ENCODE data around the gene INPP4A.

Gene INPP4A

DNA sequence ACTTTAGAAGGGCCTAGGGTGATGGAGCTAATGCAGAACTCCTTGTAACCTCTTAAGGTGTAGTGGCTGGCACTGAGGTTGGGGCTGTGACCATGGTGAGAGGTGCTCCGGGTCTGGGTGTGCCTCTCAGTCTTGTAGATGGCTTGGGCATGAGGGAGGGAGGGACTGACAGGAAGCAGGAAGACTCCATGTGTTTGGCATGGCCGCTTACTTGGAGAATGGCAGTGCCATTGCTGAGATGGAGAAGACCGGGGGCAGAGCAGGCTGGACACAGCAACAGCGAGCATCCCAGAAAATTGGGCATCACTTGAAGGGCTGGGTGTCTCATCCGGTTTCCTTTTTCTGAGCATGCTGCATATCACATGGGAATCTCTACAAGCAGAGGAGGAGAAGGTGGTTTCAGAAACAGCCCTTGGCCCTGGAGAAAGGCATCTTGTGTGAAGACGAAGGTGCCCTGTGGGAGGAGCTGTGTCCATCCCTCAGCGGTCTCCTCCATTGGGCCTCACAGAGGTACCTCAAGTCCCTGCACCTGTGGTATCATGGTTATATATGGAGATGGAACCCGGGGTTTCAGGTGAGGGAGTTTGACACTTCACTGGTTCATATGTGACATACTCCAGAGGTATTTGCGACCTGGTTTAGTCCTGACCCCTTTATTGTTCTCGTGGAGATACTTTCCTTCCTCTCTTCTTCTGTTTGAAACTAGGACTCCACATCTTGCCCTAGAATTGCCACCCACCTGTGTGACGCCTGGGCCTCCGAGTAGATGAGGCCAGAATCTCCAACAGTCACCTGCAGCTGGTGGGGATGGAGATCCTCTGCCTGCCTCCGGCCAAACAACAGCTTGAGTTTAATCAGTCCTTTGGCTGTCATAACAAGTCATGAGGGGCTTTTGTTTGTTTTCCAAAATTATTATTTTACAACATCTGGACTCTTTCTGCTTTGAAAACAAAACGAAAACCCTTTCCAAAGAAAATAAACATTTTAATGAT, 45.6 kb downstream of the INPP4A start:
- no peak for DNase-seq

GRCh38 chr2:98492441-98492840, 47.8 kb downstream of the INPP4A start:
- no peak for DNase-seq

GRCh38 chr2:98494699-98495098, 50.0 kb downstream of the INPP4A start:
- DNase-seq: no peak

DNA sequence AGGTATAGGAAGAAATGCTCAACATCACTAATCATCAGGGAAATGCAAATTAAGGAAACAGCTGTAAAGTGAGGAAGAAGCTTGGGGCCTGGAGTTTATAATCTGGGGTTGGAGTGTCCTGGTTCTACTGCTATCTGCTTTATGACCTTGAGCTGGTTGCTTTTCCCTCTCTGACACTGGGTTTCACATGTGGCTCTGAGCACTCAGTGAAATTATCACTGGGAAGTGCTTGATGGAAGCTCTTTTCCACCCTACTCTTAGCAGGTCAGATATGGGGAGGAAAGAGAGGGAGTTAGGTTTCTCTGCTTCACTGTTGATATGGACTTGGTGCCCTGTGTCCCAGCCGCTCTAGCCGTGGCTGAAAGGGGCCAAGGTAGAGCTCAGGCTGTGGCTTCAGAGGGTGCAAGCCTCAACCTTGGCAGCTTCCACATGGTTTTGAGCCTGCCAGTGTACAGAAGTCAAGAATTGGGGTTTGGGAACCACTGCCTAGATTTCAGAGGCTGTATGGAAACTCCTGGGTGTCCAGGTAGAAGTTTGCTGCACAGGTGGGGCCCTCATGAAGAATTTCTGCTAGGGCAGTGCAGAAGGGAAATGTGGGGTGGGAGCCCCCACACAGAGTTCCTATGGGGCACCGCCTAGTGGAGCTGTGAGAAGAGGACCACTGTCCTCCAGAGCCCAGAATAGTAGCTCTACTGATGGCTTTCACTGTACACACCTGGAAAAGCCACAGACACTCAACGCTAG, 52.3 kb downstream of the INPP4A start:
- no peak for DNase-seq

DNA sequence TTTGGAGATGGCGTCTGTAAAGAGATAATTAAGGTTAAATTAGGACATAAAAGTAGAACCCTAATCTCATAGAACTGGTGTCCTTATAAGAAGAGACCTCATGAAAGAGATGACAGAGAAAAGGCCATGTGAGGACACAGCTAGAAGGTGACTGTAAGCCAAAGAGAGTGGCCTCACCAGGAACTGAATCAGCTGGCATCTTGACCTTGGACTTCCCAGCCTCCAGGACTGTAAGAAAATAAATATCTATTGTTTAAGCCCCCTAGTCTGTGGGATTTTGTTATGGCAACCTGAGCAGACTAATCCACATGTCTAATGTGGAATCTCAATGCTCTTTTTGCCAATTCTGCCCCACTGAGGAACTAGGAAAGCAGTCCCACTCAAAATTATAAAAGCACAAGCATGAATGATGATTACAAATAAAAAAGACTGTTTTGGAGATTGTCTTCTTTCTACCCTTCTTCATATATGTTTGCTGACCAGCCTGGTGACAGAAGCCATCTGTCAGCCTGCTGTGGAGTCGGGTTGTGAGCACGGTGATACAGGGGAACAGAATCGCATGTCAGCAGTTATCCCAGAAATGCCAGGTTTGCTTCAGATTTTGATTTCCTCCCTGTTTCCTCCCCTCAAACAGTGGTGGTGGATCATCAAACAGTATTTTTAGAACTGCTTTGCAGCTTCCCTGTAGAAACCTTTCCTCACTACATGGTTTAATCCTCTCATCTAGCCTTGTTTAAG, 54.2 kb downstream of the INPP4A start:
- no peak for DNase-seq

GRCh38 chr2:98500561-98500960, 55.9 kb downstream of the INPP4A start:
- DNase-seq: no peak

- DNase-seq: no peak
Observed at GRCh38 chr2:98501223-98501622, 56.6 kb downstream of the INPP4A start.

GRCh38 chr2:98501876-98502275, 57.2 kb downstream of the INPP4A start:
- DNase-seq: no peak

DNA sequence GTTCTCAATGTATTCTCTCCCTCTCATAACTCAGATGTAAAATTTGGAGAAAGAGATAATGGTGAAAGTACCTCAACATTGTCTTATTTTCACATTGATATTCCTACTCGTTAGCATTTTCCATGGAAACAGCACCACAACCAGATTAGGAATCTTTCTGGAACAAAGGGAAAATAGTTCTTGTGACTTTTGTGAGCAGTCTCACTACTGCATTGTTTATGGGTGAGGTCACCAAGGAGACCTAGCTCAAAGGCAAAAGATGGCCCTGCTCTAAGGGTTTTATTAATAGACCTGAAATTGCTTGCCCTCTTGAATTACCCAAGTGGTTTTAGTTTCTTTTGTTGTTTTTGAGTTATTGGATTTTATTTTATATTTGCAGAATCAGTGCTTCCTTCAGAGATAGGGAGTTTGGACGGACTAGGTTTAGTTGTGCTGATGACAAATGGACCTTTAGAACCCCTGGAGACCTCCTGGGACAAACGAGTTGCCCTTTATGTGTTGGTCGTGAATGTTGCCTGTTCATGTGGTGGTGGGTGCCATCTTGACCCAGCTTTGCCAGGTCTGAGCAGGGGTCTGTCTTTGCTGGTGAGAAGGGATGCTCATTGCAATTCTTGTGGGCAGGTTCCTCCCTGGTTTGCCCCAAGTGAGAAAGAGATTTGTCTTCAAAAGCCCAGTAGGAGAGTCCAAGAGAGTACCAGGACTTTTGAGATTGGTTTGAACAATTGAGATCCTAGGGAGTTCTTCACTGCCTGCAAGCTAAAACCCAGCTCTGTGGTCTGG, 58.1 kb downstream of the INPP4A start:
- no peak for DNase-seq

DNA sequence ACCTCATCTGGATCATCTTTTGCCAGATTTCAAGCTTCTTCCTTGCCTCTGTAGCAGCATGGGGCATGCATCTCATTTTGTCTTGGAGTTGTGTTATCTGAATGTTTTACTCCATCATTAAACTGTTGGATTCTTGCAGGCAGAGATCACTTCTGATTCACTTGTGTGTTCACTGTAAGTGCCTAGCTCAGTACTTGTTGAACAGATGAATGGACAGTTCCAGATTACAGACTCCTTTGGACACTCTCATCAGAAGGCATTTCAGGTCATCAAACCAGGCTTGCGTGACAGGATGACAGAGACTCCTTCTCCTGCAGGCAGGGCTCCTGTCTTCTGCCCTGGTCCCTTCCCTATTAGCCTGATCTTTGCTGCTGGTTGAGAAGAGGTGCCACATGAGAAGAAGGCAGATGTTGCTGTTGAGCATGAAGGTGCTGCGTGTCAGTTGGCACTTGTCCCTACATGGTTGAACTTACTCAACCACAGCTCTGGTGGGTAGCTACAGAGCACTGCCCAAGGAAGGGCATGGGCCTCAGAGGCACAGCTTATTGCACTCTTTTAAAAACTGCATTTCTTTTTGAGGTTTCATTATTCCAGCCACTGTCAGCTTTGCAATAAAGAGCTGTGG, 58.9 kb downstream of the INPP4A start:
- DNase-seq: peak in 1 of 58 donors; percentile 45

DNA sequence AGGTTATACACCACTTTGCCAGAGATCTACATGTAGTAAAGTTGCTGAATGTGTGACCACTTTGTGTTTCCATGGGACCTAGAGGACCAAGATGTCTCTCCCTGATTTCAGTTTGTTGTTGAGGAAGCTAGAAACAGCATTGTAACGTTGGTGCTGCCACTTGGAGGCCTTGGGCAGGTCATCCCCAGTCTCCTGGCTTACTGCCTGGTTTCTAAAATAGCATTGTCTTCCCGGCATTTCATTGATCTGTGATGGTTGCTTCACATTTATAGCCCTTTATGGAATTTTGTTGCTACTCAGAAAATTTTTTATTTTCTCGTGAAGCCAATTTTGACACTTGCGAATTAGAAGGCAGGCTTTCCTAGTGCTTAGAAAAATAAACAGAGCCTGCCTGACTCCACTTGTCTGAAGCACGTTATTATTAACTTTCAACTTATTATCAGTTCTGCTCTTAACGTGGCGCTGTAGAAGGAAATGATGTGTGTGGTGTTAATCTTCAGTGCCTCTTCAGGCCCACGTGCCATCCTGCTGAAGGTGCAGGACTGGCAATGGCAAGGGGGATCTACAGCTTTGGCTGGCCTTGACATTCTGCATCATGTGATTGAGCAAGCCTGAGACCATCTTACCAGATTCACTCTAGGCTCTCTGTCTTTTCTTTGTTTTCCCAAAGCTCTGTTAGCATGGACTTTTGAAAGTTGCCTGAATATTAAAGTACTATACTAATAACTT, 59.9 kb downstream of the INPP4A start:
- no peak for DNase-seq

GRCh38 chr2:98505311-98505808, 60.7 kb downstream of the INPP4A start:
- DNase-seq: peak in 3 of 58 donors; percentile 17 to 56 (median 24)

DNA sequence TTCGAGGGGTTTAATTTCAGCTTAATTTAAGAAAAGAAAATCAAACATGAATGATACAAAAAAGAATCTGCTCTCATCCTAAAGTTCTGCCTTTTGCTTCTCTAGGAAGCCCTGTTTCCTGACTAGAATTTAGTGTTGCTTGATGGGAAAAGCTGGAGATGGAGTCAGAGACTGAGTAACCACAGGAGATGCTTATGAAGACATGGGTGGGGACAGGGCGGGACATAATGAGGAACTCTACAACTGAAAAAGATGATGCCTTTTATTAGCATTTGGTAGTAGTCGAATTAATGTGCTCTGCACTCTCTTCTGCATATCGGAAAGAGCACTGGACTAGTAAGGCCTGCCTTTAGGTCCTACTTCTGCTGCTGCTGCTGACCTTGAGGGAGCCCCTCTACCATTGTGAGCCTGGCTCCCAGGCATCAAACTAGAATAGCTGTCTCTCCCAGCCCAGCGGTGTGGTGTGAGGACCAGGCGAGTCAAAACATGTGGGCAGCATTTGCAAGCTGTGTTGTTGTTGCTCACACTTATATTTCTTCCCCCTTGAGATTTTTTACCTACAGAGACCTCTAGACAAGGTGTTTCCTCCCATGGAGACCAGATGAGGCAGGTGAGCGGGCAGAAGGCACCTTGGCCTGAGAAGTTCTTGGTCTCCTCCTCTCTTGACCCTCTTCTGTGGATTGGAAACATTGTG, 61.5 kb downstream of the INPP4A start:
- DNase-seq: no peak

DNA sequence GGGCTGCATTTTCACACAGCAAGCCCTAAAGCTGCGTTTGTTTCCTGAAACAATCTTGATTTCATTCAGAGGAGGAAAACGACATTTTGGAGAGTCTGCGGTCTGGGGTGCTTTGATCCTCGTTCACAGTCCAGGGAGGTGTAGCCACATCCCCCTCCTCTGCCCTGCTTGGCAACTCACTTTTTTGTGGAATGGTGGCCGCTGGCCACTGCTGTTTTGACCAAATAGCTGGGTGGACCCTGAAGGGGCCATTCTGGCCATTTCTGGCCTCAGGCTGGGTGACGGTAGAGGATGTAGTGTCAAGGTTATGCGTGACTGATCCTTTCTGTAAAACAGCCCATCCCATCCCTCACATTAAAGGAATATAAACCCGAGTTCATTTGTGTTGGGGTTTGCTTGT, 62.2 kb downstream of the INPP4A start:
- no peak for DNase-seq

- DNase-seq: no peak
Observed at GRCh38 chr2:98507461-98507860, 62.8 kb downstream of the INPP4A start.

GRCh38 chr2:98507891-98508708, 63.4 kb downstream of the INPP4A start:
- DNase-seq: peak in 12 of 58 donors; percentile 18 to 59 (median 29)

- DNase-seq: peak in 3 of 58 donors; percentile 28 to 42 (median 28)
Observed at GRCh38 chr2:98508709-98509066, 64.0 kb downstream of the INPP4A start.

Measured in anterior cingulate cortex (tissue), 58 donors.